KBM-7 (cell line): Measurements from ENCODE around the gene ARG2.

Source experiments
- DNase-seq: peaks from one replicate; pipeline ENCODE4 v3.0.0-alpha.2; 2015
- in situ Hi-C: fragments of 300-500 bp; cut with MboI; formaldehyde crosslinking; loops from 2 replicates; pipeline ENCODE4 v1.14.3; 2020; ENCODE audit warnings: low sequenced_read_pairs, low pct_unique_long_range_greater_than_20kb, mixed read lengths

Gene ARG2

GRCh38 chr14:67619446-67620216 lies at the start of gene ARG2:
Gene ARG2 (plus strand): TSS chr14:67619920. CDS start chr14:67619978, 58 bp downstream.
- peak; percentile 91 for DNase-seq
- in situ Hi-C loops, result no loop called here

GRCh38 chr14:67570453-67570852 lies 49.3 kb upstream of the ARG2 start:
- no peak for DNase-seq
- in situ Hi-C loops, result no loop called here

GRCh38 chr14:67571275-67571990 lies 48.3 kb upstream of the ARG2 start:
- peak; percentile 60 for DNase-seq
- in situ Hi-C loops, result no loop called here

GRCh38 chr14:67571991-67572323 lies 47.8 kb upstream of the ARG2 start:
- DNase-seq, result no peak
- in situ Hi-C loops, result no loop called here

DNA sequence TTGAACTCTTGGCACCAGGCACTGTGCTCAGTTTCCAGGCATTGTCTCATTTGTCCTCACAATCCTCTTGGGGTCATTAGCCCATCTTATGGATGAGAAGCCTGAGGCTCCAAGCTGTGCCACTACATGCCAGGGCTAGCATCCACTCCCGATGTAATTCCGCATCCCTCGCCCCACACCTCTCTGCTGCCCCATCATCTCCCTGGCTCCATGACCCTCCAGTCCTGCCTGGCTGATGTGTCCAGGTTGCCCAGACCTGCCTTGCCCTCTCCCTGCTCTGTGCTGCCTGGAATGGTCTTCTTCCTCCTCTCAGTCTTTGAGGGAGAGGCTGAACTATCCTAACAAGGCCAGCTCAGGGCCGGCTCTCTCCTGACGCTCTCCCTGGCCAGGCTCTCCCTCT lies 47.1 kb upstream of the ARG2 start:
- no peak for DNase-seq
- in situ Hi-C loops, result no loop called here

GRCh38 chr14:67573228-67574010 lies 46.3 kb upstream of the ARG2 start:
- DNase-seq, result no peak
- in situ Hi-C loops, result no loop called here

- in situ Hi-C loops, result no loop called here
- no peak for DNase-seq
Observed at GRCh38 chr14:67574156-67574555, 45.6 kb upstream of the ARG2 start.

- in situ Hi-C loops, result no loop called here
- no peak for DNase-seq
Observed at GRCh38 chr14:67574806-67575205, 44.9 kb upstream of the ARG2 start.

GRCh38 chr14:67575684-67576083 lies 44.0 kb upstream of the ARG2 start:
- in situ Hi-C loops, result no loop called here
- DNase-seq, result peak; percentile 54

GRCh38 chr14:67576216-67576955 lies 43.3 kb upstream of the ARG2 start:
- no peak for DNase-seq
- in situ Hi-C loops, result no loop called here

DNA sequence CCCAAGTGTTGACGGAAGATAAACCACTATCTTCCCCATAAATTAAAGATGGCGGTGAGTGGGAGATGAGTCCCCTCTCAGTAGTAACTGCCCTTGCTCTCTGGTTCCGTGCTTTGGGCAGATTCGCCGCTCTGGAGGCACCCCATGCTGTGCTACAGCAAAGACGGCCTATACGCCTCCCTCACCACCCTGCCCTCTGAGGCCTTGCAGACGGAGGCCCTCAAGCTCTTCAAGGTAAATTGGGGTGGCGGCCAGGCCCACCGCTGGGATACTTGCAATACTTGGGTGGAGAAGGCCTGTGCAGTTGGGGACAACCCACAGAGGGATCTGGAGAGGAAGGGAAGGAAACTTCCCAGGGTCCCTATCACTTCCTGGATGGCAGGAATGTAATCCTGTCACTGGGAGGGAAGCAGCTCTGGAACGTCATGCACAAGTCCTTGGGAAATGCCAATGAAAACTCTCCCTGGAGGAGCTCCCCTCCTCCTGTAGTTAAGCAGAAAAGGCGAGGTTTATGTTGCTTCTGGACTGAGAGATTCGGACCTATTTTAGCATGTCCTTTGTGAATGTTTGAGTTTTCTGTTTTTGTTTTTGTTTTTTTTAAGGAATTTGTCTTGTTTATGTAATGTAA lies 42.4 kb upstream of the ARG2 start:
- in situ Hi-C loops, result no loop called here

DNA sequence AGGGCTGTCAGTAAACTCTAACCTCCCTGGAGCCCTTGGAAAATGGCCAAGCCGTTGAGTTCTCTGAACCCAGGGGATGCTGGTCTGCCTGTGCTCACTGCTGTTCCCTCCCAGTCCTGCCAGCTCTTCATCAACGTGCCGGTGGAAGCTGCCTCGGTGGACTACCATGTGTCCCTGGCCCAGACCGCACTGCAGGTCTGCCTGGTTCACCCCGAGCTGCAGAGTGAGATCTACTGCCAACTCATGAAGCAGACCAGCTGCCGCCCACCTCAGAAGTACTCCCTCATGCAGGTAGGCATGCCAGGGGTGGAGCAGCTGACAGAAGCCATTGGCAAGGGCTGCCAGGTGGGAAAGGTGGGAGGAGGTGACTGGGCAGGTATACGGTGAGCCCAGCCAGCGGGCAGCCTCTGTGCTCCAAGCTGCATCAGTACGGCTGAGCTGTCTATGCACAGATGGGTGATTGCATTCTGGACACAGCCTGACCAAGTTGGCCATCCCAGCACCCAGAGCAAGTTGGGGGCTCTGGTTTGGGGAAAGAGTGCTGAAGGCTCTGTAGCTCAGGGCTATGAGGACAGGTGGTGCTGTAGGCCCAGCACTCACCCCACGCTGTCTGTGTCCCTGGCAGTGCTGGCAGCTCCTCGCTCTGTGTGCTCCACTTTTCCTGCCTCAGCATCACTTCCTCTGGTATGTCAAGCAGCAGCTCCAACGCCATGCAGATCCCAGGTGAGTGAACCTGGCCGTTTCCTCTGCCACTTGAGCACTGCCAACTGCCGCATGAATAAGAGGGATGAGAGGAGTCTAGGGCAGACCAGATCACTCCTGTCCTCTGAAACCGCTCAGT lies 41.6 kb upstream of the ARG2 start:
- no peak for DNase-seq
- in situ Hi-C loops, result no loop called here

More for the DNA sequence above, 42.4 kb upstream of the ARG2 start:
- DNase-seq, result no peak

- in situ Hi-C loops, result no loop called here
- no peak for DNase-seq
Observed at GRCh38 chr14:67579040-67579439, 40.7 kb upstream of the ARG2 start.

- in situ Hi-C loops, result no loop called here
Observed at GRCh38 chr14:67579636-67580035, 40.1 kb upstream of the ARG2 start.

GRCh38 chr14:67580336-67581171 lies 39.2 kb upstream of the ARG2 start:
- in situ Hi-C loops, result no loop called here
- DNase-seq, result no peak

More at GRCh38 chr14:67579636-67580035, 40.1 kb upstream of the ARG2 start:
- no peak for DNase-seq

- no peak for DNase-seq
- in situ Hi-C loops, result no loop called here
Observed at GRCh38 chr14:67581643-67582042, 38.1 kb upstream of the ARG2 start.

- DNase-seq, result no peak
- in situ Hi-C loops, result no loop called here
Observed at GRCh38 chr14:67582061-67582460, 37.7 kb upstream of the ARG2 start.
